Endothelial cell of hepatic sinusoid (primary cell): Measurements from ENCODE around the gene OSBPL8.
"Not testable (repeated sequence)": the region's sequence is repeated elsewhere in the genome, so short reads cannot be mapped to it uniquely, and the experiment has no call there.

ENCODE experiments used
- in situ Hi-C: cut with HindIII; loops from 2 replicates; pipeline ENCODE4 v1.10.0; 2017; ENCODE audit warnings: low sequenced_read_pairs

OSBPL8 gene

GRCh38 chr12:76428117-76428516 is 131.5 kb downstream of the OSBPL8 start:
- in situ Hi-C loops, result no loop called here

DNA sequence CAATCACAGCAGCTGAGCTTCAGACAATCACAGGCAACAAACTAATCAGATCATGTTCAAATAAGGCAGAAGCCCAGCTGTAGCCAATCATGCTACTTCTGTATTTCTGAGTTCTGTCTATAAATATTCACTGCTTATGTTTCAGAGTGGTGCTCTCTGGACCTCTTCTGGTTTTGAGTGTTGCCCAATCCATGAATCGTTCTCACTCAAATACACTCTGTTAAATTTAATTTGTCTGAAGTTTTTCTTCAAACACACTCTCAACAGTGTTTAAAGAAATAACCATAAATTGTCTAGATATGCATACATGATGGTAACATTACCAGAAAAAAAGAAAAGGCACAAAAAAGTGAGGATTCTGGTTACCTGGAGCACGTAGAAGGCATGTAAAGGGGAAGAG is 133.4 kb downstream of the OSBPL8 start:
- in situ Hi-C loops, result no loop called here

DNA sequence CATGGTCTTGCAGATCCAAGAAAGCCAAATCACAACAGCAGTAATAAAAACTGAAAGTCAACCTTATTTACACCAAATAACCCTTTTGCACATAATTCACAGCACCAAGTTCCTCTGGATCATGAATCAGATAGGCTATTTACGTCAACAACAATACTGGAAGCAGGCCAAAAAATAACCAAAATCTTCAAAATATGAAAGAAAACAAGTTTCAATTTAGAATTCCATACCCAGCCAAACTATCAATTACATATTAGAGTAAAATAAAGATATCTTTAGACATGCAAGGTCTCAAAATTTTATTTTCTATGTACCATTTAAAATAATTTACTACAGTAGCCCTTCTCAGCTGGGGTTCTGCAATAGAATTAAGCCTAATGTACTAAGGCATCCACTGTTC is 134.6 kb downstream of the OSBPL8 start:
- in situ Hi-C loops, result no loop called here

DNA sequence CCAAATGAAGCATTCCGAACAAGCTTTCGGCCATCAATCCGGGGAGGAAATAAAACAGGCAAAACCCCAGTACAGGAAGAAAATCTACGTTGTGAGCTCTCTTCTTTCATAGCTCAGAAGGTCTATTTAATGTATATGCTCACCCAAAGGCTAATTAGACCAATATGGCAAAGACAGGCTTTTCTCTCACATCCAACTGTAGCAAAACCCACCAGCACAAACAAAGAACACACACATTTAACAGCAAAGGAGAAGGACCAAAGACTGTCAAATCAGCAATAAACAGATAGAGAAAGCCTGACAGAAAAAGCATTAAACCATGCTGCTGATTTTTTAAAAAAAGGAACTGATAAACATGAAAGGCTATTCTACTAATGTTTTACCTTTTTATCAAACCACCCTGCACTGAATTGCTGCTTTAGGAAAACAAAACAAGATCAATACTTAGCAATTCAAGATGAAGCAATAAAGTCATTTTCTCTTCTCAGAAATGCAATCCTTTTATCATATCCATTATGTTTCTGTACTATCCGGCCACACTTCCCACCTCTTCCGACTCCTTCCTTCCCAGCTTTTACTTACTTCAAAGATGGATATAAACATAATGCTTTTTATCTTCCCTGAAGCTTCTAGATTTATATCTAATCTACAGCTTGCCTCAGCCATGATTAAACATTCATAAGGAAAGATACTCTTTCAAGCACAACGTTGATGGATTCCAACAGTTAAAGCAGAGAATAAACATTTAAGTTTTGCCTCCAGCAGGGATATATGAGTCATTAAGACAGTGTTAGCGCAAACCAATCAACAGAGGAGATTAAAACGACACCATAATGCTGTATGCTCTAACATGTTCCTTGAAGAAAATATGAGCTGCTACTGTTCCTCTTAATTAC is 136.8 kb downstream of the OSBPL8 start:
- in situ Hi-C loops, result no loop called here

- in situ Hi-C loops, result no loop called here
These were observed 137.4 kb downstream of the OSBPL8 start for GRCh38 chr12:76422154-76422542.

DNA sequence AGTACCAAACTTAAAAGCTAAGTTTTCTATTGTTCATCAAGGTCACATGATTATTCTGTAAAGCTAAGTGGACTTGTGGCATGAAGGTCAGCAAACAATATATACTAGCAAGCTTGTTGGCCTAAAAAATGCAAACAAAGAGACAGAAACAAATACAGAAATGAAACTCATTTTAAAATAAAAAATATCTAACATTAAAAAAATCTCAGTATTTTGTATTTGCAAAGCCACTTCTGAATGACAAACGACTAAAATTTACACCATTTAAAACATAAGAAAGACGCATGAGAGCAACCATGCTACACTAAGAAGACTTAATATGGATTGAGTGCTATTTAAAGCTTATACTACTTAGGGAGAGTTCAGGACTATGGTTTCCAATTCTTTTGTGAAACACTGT is 138.5 kb downstream of the OSBPL8 start:
- in situ Hi-C loops, result no loop called here

DNA sequence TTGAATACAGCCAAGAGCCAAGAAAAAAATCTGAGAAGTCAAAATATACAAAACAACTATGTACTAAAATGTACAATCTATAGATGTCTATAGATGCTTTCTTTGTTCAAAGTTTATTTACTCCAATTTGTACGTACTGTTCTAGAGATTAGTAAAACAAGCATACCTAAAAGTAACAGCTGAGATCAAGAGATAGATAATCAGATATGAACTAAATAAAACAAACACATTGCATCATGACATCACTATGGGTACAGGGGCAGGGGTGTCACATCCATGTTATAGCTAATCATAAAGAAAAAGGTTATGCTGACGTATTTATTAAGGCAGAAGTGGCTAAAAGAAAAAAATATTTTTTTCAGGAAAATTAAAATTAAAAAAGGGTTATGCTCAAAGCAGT is 139.3 kb downstream of the OSBPL8 start:
- in situ Hi-C loops, result no loop called here

DNA sequence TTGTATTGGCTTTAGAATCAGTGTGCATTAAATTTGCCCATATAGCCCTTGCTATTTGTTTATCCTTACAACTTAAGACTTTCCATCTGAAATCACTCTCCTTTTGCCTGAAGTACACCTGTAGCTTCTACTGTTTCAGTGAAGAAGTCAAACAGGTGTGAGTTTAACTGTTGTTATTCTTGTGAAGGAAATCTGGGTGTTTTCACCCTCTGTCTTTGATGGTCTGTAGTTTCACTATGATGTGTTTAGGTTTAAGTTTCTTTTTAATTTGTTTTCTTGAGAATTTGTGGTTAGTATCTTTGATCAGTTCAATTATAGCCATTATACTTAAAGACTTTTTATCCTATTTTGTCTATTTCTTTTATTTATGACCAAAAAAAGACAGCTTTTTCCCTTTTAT is 142.5 kb downstream of the OSBPL8 start:
- in situ Hi-C loops, result no loop called here

GRCh38 chr12:76413121-76413520 is 146.4 kb downstream of the OSBPL8 start:
- in situ Hi-C loops, result no loop called here

GRCh38 chr12:76410781-76411180 is 148.8 kb downstream of the OSBPL8 start:
- in situ Hi-C loops, result no loop called here

DNA sequence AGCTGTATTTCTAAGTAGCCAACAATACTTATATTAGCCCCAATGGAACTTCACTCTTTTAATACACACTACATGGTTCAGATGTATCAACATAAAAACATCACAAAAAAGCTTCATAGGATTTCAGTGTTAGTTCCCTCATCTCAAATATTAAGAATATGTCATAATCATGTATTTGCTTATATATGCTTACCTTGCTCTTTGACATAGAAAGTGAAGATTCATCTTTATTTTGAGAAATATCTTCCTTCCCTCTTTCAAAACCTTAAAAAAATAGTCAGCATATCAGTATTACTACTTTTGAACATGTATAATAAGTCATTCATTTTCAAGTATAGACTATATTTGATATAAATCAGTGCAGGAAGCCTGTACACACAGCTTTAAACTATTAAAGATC is 149.2 kb downstream of the OSBPL8 start:
- in situ Hi-C loops, result no loop called here

GRCh38 chr12:76409074-76409473 is 150.5 kb downstream of the OSBPL8 start:
- in situ Hi-C loops, result no loop called here

DNA sequence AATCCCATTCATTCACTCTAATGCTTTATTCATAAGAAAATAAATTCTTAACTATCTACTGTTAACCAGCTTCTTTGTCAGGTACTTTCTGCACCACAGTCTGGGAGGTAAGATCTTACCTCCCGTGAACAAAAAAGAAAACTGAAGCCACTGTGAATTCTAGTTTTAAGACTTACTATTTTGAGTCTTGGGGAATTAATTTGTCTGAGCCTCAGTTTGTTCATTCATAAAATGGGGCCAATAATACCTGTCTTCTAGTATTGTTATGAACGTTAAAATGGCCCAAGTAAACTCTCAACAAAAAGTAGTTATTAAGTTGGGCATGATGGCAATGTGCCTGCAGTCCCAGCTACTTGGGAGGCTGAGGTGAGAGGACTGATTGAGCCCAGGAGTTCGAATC is 151.9 kb downstream of the OSBPL8 start:
- in situ Hi-C loops, result no loop called here

DNA sequence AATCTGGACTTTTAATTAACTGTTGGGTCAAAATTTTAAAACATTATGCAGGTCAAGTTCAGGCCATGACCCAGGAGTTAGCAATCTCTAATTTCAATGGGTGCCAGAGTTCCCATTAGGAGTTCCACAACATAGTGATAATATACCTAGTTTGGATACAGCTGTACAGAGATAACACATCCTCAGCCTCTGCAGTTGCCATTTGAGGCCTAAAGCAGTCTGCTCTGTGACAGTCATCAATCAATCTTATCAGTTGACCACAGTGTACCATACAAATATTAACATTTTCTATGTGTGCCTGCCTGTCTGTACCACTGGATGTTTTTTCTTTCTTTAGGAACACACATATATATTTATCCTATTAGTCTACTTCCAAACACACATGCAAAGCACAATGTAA is 157.3 kb downstream of the OSBPL8 start:
- in situ Hi-C loops, result no loop called here

DNA sequence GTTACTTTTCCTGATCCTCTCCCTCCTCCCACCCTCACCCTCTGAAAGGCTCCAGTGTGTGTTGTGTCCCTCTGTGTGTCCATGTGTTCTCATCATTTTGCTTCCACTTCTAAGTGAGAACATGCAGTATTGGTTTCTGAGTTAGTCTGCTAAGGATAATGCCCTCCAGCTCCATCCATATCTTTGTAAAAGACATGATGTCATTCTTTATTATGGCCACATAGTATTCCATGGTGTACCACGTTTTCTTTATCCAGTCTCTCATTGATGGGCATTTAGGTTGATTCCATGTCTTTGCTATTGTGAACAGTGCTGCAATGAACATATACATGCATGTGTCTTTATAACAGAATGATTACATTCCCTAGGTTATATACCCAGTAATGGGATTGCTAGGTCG is 159.4 kb downstream of the OSBPL8 start:
- in situ Hi-C loops, result no loop called here

DNA sequence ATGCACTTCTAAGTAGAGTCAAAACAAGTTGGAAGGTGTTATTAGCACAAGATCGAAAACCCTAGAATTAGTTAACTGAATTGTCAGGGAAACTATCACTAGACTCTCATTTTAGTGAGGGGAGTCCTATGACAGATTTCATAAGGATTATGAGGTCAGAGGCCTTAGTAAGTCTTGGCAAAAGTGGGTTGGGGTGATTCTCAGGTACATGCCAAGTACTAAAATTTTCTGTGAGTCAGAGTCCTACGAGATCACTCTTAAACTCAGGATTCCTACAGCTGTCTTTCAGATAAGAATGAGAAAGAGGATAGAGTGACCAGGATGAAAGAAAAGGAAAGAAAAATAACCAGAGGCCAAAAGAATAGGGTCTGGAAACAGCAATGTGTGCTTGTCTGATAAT is 160.5 kb downstream of the OSBPL8 start:
- in situ Hi-C loops, result no loop called here

DNA sequence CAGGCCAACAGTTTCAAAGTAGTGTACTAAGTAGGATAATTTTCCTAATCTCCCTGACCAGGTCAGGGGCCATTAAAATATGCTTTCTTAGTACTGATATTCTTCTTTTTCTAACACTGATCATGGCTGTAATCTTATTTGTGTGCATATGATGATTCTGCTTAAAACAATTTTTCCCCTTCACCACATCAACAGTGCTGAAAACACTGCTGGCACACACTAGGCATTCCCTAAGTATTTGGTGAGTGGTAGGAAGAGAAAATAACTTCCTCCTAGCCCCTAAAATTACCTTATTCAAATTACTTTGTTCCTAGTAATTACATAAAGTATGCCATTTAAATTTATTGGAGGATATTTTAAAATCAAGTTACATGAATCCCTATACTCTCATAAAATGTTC is 161.5 kb downstream of the OSBPL8 start:
- in situ Hi-C loops, result no loop called here

GRCh38 chr12:76391461-76391860 is 168.1 kb downstream of the OSBPL8 start:
- in situ Hi-C loops, result no loop called here

- in situ Hi-C loops, result no loop called here
These were observed 172.0 kb downstream of the OSBPL8 start for GRCh38 chr12:76387614-76388013.

GRCh38 chr12:76384560-76384959 is 175.0 kb downstream of the OSBPL8 start:
- in situ Hi-C loops, result no loop called here

- in situ Hi-C loops, result no loop called here
These were observed 175.6 kb downstream of the OSBPL8 start for GRCh38 chr12:76383988-76384387.

DNA sequence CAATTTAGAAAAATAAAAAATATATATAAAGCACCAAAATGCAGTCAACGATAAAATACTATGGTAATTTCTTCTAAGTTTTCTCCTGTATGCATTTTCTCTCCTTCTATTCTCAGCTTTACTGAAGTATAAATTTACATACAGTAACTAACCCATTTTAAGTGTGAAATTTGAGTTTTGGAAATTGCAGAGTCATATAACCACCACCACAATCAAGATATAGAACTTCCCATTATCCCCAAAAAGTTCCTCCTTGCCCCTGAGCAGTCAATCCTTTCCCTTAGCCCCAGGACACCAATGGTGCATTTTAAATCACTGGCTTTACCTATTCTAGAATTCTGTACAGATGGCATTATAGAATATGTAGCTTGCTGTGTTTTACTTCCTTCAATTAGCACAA is 180.3 kb downstream of the OSBPL8 start:
- in situ Hi-C loops, result no loop called here

GRCh38 chr12:76376876-76377275 is 182.7 kb downstream of the OSBPL8 start:
- in situ Hi-C loops, result not testable (repeated sequence)
